Stimulated activated CD8-positive, alpha-beta memory T cell treated with anti-CD3 and anti-CD28 coated beads, Interleukin-12 subunit alpha, Interleukin-12 subunit beta, amount 100 ng/mL, for 1 hour (primary cell): ENCODE data around the gene AKT1S1.

Source experiments
- DNase-seq: peaks from one replicate; pipeline ENCODE4 v3.0.0-alpha.2; 2020; ENCODE audit warnings: low read depth

AKT1S1 gene

GRCh38 chr19:49882643-49883042 lies 5.5 kb upstream of the AKT1S1 start:
- DNase-seq: no peak

GRCh38 chr19:49881672-49882394 lies 4.7 kb upstream of the AKT1S1 start:
- DNase-seq: no peak

- DNase-seq: no peak
Observed at GRCh38 chr19:49881186-49881585, 4.0 kb upstream of the AKT1S1 start.

- no peak for DNase-seq
Observed at GRCh38 chr19:49880162-49880869, 3.2 kb upstream of the AKT1S1 start.

GRCh38 chr19:49879243-49879963 lies 2.2 kb upstream of the AKT1S1 start:
- no peak for DNase-seq

GRCh38 chr19:49878744-49879070 lies 1.6 kb upstream of the AKT1S1 start:
- DNase-seq: no peak

GRCh38 chr19:49877879-49878743 lies 956 bp upstream of the AKT1S1 start:
- peak; percentile 94 for DNase-seq

GRCh38 chr19:49876422-49877019 lies 634 bp downstream of the AKT1S1 start:
- peak; percentile 94 for DNase-seq

- DNase-seq: peak; percentile 32
Observed at GRCh38 chr19:49875857-49876421, 1.2 kb downstream of the AKT1S1 start.

- no peak for DNase-seq
Observed at GRCh38 chr19:49875177-49875576, 2.0 kb downstream of the AKT1S1 start.

- DNase-seq: no peak
Observed at GRCh38 chr19:49874503-49875157, 2.5 kb downstream of the AKT1S1 start.

GRCh38 chr19:49873834-49874233 lies 3.3 kb downstream of the AKT1S1 start:
- DNase-seq: no peak

GRCh38 chr19:49873129-49873521 lies 4.0 kb downstream of the AKT1S1 start:
- no peak for DNase-seq

GRCh38 chr19:49872245-49873128 lies 4.7 kb downstream of the AKT1S1 start:
- no peak for DNase-seq

GRCh38 chr19:49871349-49871985 lies 5.7 kb downstream of the AKT1S1 start:
- DNase-seq: no peak

GRCh38 chr19:49870309-49870901 lies 6.8 kb downstream of the AKT1S1 start:
- DNase-seq: no peak

GRCh38 chr19:49869484-49870308 lies 7.5 kb downstream of the AKT1S1 start:
- DNase-seq: peak; percentile 81

GRCh38 chr19:49869009-49869483 lies 8.1 kb downstream of the AKT1S1 start:
- DNase-seq: no peak
